H9 (cell line): ENCODE results near the gene KIF5C. TPM values are rescaled to one million over a fixed set of nuclear protein-coding genes. Genes with fewer than 3 reads are reported as not detected.

ENCODE experiments used
- DNase-seq: peaks from one replicate; pipeline ENCODE4 v3.0.0-alpha.2; 2017
- H2AFZ ChIP-seq: one replicate; pipeline ENCODE4 v1.6.1; 2013; ENCODE audit warnings: mild to moderate bottlenecking, low read length, control low read depth, moderate library complexity
- H2AK5ac ChIP-seq: 2 replicates; pipeline ENCODE4 v1.6.1; 2013; ENCODE audit warnings: low read length, control low read depth, mixed read lengths; ENCODE audit not compliant: insufficient read length
- H2BK120ac ChIP-seq: one replicate; pipeline ENCODE4 v1.6.1; 2013; ENCODE audit warnings: low read depth, mild to moderate bottlenecking, low read length, control low read depth, inconsistent platforms; ENCODE audit not compliant: poor library complexity, severe bottlenecking
- H2BK12ac ChIP-seq: 2 replicates; pipeline ENCODE4 v1.6.1; 2013; ENCODE audit warnings: low read length, control low read depth, mixed read lengths, low read depth; ENCODE audit not compliant: insufficient read length
- H2BK15ac ChIP-seq: 2 replicates; pipeline ENCODE4 v1.6.1; 2013; ENCODE audit warnings: low read depth, low read length, control low read depth
- H2BK20ac ChIP-seq: one replicate; pipeline ENCODE4 v1.6.1; 2013; ENCODE audit warnings: low read depth, mild to moderate bottlenecking, low read length, control low read depth, inconsistent platforms; ENCODE audit not compliant: poor library complexity, severe bottlenecking
- H2BK5ac ChIP-seq: 2 replicates; pipeline ENCODE4 v1.6.1; 2013; ENCODE audit warnings: low read length, control low read depth, mixed read lengths; ENCODE audit not compliant: insufficient read length
- H3K14ac ChIP-seq: 2 replicates; pipeline ENCODE4 v1.6.1; 2013; ENCODE audit warnings: low read length, control low read depth; ENCODE audit not compliant: insufficient read depth
- H3K18ac ChIP-seq: 2 replicates; pipeline ENCODE4 v1.6.1; 2013; ENCODE audit warnings: low read depth, mild to moderate bottlenecking, mixed read lengths, low read length, control low read depth; ENCODE audit not compliant: insufficient read length
- H3K23ac ChIP-seq: 2 replicates; pipeline ENCODE4 v1.6.1; 2013; ENCODE audit warnings: low read length, control low read depth, mixed read lengths, low read depth; ENCODE audit not compliant: insufficient read length
- H3K23me2 ChIP-seq: 2 replicates; pipeline ENCODE4 v1.6.1; 2013; ENCODE audit warnings: low read depth, mild to moderate bottlenecking, mixed read lengths, low read length, control low read depth; ENCODE audit not compliant: insufficient read length, poor library complexity, severe bottlenecking
- H3K27ac ChIP-seq: 2 replicates; pipeline ENCODE4 v1.5.1; 2013; ENCODE audit warnings: low read length, control low read depth, mixed read lengths, low read depth; ENCODE audit not compliant: insufficient read length
- H3K27me3 ChIP-seq: 2 replicates; pipeline ENCODE4 v1.6.1; 2013; ENCODE audit warnings: low read length, control low read depth, inconsistent platforms; ENCODE audit not compliant: insufficient read depth
- H3K4ac ChIP-seq: 2 replicates; pipeline ENCODE4 v1.6.1; 2013; ENCODE audit warnings: low read depth, mild to moderate bottlenecking, control low read depth, inconsistent platforms, low read length, moderate library complexity
- H3K4me1 ChIP-seq: 2 replicates; pipeline ENCODE4 v1.6.1; 2013; ENCODE audit warnings: low read length, control low read depth, inconsistent platforms; ENCODE audit not compliant: insufficient read depth
- H3K4me2 ChIP-seq: 2 replicates; pipeline ENCODE4 v1.6.1; 2013; ENCODE audit warnings: low read length, control low read depth, mixed read lengths; ENCODE audit not compliant: insufficient read length, insufficient read depth
- H3K56ac ChIP-seq: 2 replicates; pipeline ENCODE4 v1.6.1; 2013; ENCODE audit warnings: low read depth, mild to moderate bottlenecking, mixed read lengths, low read length, control low read depth; ENCODE audit not compliant: insufficient read length
- H3K79me1 ChIP-seq: 2 replicates; pipeline ENCODE4 v1.6.1; 2013; ENCODE audit warnings: low read depth, mild to moderate bottlenecking, moderate library complexity, low read length, control low read depth, inconsistent platforms; ENCODE audit not compliant: insufficient read depth, poor library complexity, severe bottlenecking
- H3K79me2 ChIP-seq: 2 replicates; pipeline ENCODE4 v1.6.1; 2013; ENCODE audit warnings: low read length, control low read depth, inconsistent platforms; ENCODE audit not compliant: insufficient read depth
- H3K9ac ChIP-seq: 2 replicates; pipeline ENCODE4 v1.6.1; 2013; ENCODE audit warnings: low read length, control low read depth, mixed read lengths; ENCODE audit not compliant: insufficient read length; ENCODE audit errors: extremely low read depth
- H3K9me3 ChIP-seq: one replicate; pipeline ENCODE4 v1.6.1; 2013; ENCODE audit warnings: low read depth, low read length, inconsistent platforms; ENCODE audit not compliant: control insufficient read depth
- H3T11ph ChIP-seq: one replicate; pipeline ENCODE4 v1.6.1; 2013; ENCODE audit warnings: mild to moderate bottlenecking, low read length, control low read depth, inconsistent platforms
- H4K20me1 ChIP-seq: one replicate; pipeline ENCODE4 v1.6.1; 2013; ENCODE audit not compliant: control insufficient read depth, insufficient read length, insufficient read depth
- H4K5ac ChIP-seq: 2 replicates; pipeline ENCODE4 v1.6.1; 2013; ENCODE audit warnings: low read depth, mild to moderate bottlenecking, mixed read lengths, low read length, control low read depth; ENCODE audit not compliant: insufficient read length
- H4K8ac ChIP-seq: replicated peaks from 2 replicates; pipeline ENCODE4 v1.6.1; 2013; ENCODE audit warnings: low read length, control low read depth, mixed read lengths, low read depth; ENCODE audit not compliant: insufficient read length
- H4K91ac ChIP-seq: 2 replicates; pipeline ENCODE4 v1.6.1; 2013; ENCODE audit warnings: low read depth, mild to moderate bottlenecking, moderate library complexity, mixed read lengths, low read length, control low read depth; ENCODE audit not compliant: insufficient read length
- H3K27ac Mint-ChIP-seq, 3 experiments: 2 replicates in 2 of 3; 3 replicates in 1 of 3; pipeline ENCODE4 v1.8.0; 2020 to 2021; ENCODE audit warnings: mixed read lengths in 3 of 3, mild to moderate bottlenecking in 1 of 3, moderate library complexity in 1 of 3
- H3K27me3 Mint-ChIP-seq: 2 replicates; pipeline ENCODE4 v1.8.0; 2021; ENCODE audit warnings: low read depth, mild to moderate bottlenecking, moderate library complexity, mixed read lengths
- H3K36me3 Mint-ChIP-seq, 3 experiments: 2 replicates in 2 of 3; 3 replicates in 1 of 3; pipeline ENCODE4 v1.8.0; 2020 to 2021; ENCODE audit warnings: low read depth in 3 of 3, mixed read lengths in 3 of 3; ENCODE audit not compliant: insufficient read depth in 1 of 3
- H3K4me1 Mint-ChIP-seq, 2 experiments: 2 replicates each; pipeline ENCODE4 v1.8.0; 2020; ENCODE audit warnings: mixed read lengths in 2 of 2
- H3K4me3 Mint-ChIP-seq, 2 experiments: 2 replicates in 1 of 2; 3 replicates in 1 of 2; pipeline ENCODE4 v1.8.0; 2020 to 2021; ENCODE audit warnings: mild to moderate bottlenecking in 2 of 2, mixed read lengths in 2 of 2, moderate library complexity in 1 of 2
- H3K9me3 Mint-ChIP-seq, 2 experiments: 2 replicates in 1 of 2; 3 replicates in 1 of 2; pipeline ENCODE4 v1.8.0; 2020; ENCODE audit warnings: mild to moderate bottlenecking in 2 of 2, mixed read lengths in 2 of 2, moderate library complexity in 1 of 2
- CTCF ChIP-seq: fragments of 200-600 bp; sonication (generic); conservative IDR thresholded peaks from 3 replicates; pipeline ENCODE4 v1.8.0; 2021; ENCODE audit warnings: antibody characterized with exemption, mild to moderate bottlenecking
- WGBS: extraction: QIAGEN DNeasy Blood & Tissue Kit; methylation state at CpG from one replicate; pipeline ENCODE4 v1.1.7; 2013; ENCODE audit warnings: missing lambda C conversion rate, low lambda C conversion rate, mixed read lengths; ENCODE audit not compliant: insufficient read length; ENCODE audit errors: extremely low coverage; 5-methylcytosine and 5-hydroxymethylcytosine counted together
- total RNA-seq: library from RNA; stranded (reverse); gene quantifications from 2 replicates; pipeline ENCODE4 v1.2.1, GENCODE V29; 2021

Gene KIF5C
- total RNA-seq, 1 experiment from 2014 or later = 52.9 TPM

DNA sequence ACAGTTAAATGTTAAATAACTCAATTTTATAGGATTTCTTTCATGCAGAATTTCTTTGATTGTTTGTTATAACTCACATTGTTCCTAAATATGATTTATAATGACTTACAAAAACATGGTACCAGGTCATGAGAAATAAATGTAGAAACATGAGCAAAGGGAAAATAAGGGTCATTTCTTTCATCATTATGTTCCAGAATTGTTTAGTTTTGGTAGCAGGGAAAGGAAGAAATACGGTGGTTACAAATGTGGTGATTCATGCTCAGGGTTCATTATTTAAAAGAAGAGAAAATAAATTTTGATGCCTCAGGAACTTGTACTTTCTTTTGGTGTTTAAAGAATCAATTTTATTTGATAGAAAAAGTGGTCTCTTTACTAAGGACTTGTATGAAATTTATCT lies 167.9 kb downstream of the KIF5C start:
- TF ChIP-seq CTCF = no peak
- Mint-ChIP-seq H3K4me1 (peaks cover 4 to 5% of the 10 kb centered on the region in 2 experiments), H3K4me3 (no peak overlapping the region), H3K27me3 (peaks cover 25% of the 10 kb centered on the region), H3K9me3 (peaks cover 10 to 17% of the 10 kb centered on the region in 2 experiments), H3K27ac (no peak overlapping the region), H3K36me3 (peaks cover 0 to 9% (median 4%) of the 10 kb centered on the region in 3 experiments; a peak in 4 of 7 replicates)
- Histone ChIP-seq H4K20me1 (no peaks in the 10 kb centered on the region), H2AFZ (no peak overlapping the region), H3K23me2 (peaks cover 5% of the 10 kb centered on the region), H2BK120ac (no peak overlapping the region), H2BK5ac (no peak overlapping the region), H4K8ac (no peak overlapping the region), H3K27ac (no peak overlapping the region), H3K56ac (no peak overlapping the region), H3K79me1 (no peaks in the 10 kb centered on the region), H4K5ac (no peak overlapping the region), H3K79me2 (no peaks in the 10 kb centered on the region), H3K4ac (no peak overlapping the region), H3T11ph (no peak overlapping the region), H3K9me3 (no peaks in the 10 kb centered on the region), H4K91ac (no peak overlapping the region), H3K27me3 (peaks cover 6% of the 10 kb centered on the region), H3K9ac (no peak overlapping the region), H3K4me1 (no peaks in the 10 kb centered on the region), H2BK20ac (no peak overlapping the region), H3K14ac (no peak overlapping the region), H3K4me2 (no peak overlapping the region), H2AK5ac (no peak overlapping the region), H2BK12ac (no peak overlapping the region), H3K18ac (no peak overlapping the region), H3K23ac (no peak overlapping the region), H2BK15ac (no peak overlapping the region)
- WGBS = no CpG with 5 or more reads among the region's 1 CpG
- no peak for DNase-seq
